Myometrial cell (primary cell): Measurements from ENCODE around the gene AK5. TPM values are rescaled to one million over a fixed set of nuclear protein-coding genes. Genes with fewer than 3 reads are reported as not detected.

Experiments
- total RNA-seq: library from RNA; depleted of rRNA; stranded (reverse); fragments of >200 nt; gene quantifications from 2 replicates; pipeline ENCODE4 v1.2.3, GENCODE V29; 2015

Gene AK5
- total RNA-seq: 17.0 and 43.4 TPM in 2 replicates

GRCh38 chr1:77281491-77282186 is at the start of gene AK5:
TSS of gene AK5 (plus strand) at chr1:77282019. CDS start at chr1:77282314, 295 bp downstream.

Other genes starting within 250 kb of the AK5 start
- 35.8 and 41.5 TPM in 2 replicates for gene PIGK, start 62.6 kb upstream of the AK5 start, total RNA-seq